Measurements from ENCODE around the gene DMRTC2. TPM values are rescaled to one million over a fixed set of nuclear protein-coding genes. Genes with fewer than 3 reads are reported as not detected.

The DMRTC2 gene
- total RNA-seq, 1 experiment from 2014 or later, result not detected

DNA sequence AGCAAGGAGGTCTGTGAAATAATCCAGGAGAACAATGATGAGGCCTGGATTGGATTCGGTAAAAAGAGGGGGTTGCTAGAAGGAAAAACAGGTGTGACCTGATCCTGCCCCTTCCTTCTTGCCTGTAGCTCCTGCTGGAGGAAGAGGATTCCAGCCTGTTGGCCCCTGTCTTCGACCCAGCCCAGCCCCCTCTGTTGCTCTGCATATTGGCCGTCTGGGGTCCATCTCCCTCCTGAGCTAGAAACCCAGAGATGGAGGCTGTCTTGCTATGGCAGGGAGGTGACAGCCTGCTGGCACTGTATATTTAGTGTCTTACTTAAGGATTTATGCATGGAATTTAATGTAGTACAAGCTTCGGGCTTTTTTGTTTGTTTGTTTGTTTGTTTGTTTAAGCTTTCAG lies 6.6 kb downstream of the DMRTC2 start:
- Histone ChIP-seq H3K4me2 (ENCODE audit: low read length) (no peak overlapping the region), H3K27me3 (ENCODE audit: low read length) (peaks cover 33% of the 10 kb centered on the region), H4K20me1 (ENCODE audit: low read length) (no peaks in the 10 kb centered on the region), H3K4me3 (ENCODE audit: low read length) (no peak overlapping the region), H3K36me3 (ENCODE audit: low read depth, low read length) (no peaks in the 10 kb centered on the region), H3F3A (ENCODE audit: low read length, unreplicated experiment) (no peaks in the 10 kb centered on the region), H2AFZ (ENCODE audit: low read length) (no peak overlapping the region), H3K27ac (ENCODE audit: low read length) (no peak overlapping the region), H3K4me1 (ENCODE audit: insufficient read depth, low read length) (no peaks in the 10 kb centered on the region), H3K9me2 (replicated peaks; ENCODE audit: low read length) (no peaks in the 10 kb centered on the region), H3K9ac (ENCODE audit: low read length) (no peak overlapping the region), H3K79me2 (ENCODE audit: low read length) (no peaks in the 10 kb centered on the region), H3K9me3 (ENCODE audit: low read length) (no peaks in the 10 kb centered on the region)
- ChIA-PET POLR2A (ENCODE audit: unreplicated experiment) (no interaction called here), CTCF (no interaction called here)
- ATAC-seq, result no peak
- no peak for TF ChIP-seq EZH2 (IDR thresholded peaks at IDR 0.05; ENCODE audit: low read length, unreplicated experiment)
- TF ChIP-seq CTCF (conservative IDR thresholded peaks at IDR 0.05; ENCODE audit: low read depth, low read length), result no peak
- no peak for TF ChIP-seq EZH2phosphoT487 (IDR thresholded peaks at IDR 0.05; ENCODE audit: borderline replicate concordance, low read length)
- intact Hi-C loops (cut with micrococcal nuclease), result no loop called here
- BruUV-seq (replicated peaks), result no TSS peak
- no peak for DNase-seq

- no peaks in the 10 kb centered on the region for H3K79me2 ChIP-seq (ENCODE audit: low read length)
- POLR2A ChIA-PET (ENCODE audit: unreplicated experiment), result no interaction called here
- H3K9ac ChIP-seq (ENCODE audit: low read length), result no peak overlapping the region
- no peaks in the 10 kb centered on the region for H3F3A ChIP-seq (ENCODE audit: low read length, unreplicated experiment)
- H3K36me3 ChIP-seq (ENCODE audit: low read depth, low read length), result no peaks in the 10 kb centered on the region
- H3K4me2 ChIP-seq (ENCODE audit: low read length), result no peak overlapping the region
- H3K27ac ChIP-seq (ENCODE audit: low read length), result no peak overlapping the region
- H3K9me2 ChIP-seq (replicated peaks; ENCODE audit: low read length), result no peaks in the 10 kb centered on the region
- no peak overlapping the region for H2AFZ ChIP-seq (ENCODE audit: low read length)
- H3K27me3 ChIP-seq (ENCODE audit: low read length), result peaks cover 33% of the 10 kb centered on the region
- ATAC-seq, result no peak
- CTCF ChIA-PET, result no interaction called here
- intact Hi-C loops (cut with micrococcal nuclease), result no loop called here
- no peak overlapping the region for H3K4me3 ChIP-seq (ENCODE audit: low read length)
- H3K4me1 ChIP-seq (ENCODE audit: insufficient read depth, low read length), result no peaks in the 10 kb centered on the region
- H3K9me3 ChIP-seq (ENCODE audit: low read length), result no peaks in the 10 kb centered on the region
- no peaks in the 10 kb centered on the region for H4K20me1 ChIP-seq (ENCODE audit: low read length)
- TF ChIP-seq EZH2phosphoT487 (IDR thresholded peaks at IDR 0.05; ENCODE audit: borderline replicate concordance, low read length) (no peak), EZH2 (IDR thresholded peaks at IDR 0.05; ENCODE audit: low read length, unreplicated experiment) (no peak), CTCF (conservative IDR thresholded peaks at IDR 0.05; ENCODE audit: low read depth, low read length) (no peak)
- BruUV-seq (replicated peaks), result no TSS peak
- DNase-seq, result no peak
Observed at GRCh38 chr19:41853344-41853743, 8.5 kb downstream of the DMRTC2 start.

- H4K20me1 ChIP-seq (ENCODE audit: low read length), result no peaks in the 10 kb centered on the region
- no peaks in the 10 kb centered on the region for H3K79me2 ChIP-seq (ENCODE audit: low read length)
- ChIA-PET POLR2A (ENCODE audit: unreplicated experiment) (no interaction called here), CTCF (no interaction called here)
- ATAC-seq, result no peak
- H3K9ac ChIP-seq (ENCODE audit: low read length), result no peak overlapping the region
- no peak overlapping the region for H3K4me3 ChIP-seq (ENCODE audit: low read length)
- H3K9me2 ChIP-seq (replicated peaks; ENCODE audit: low read length), result no peaks in the 10 kb centered on the region
- TF ChIP-seq EZH2 (IDR thresholded peaks at IDR 0.05; ENCODE audit: low read length, unreplicated experiment) (no peak), EZH2phosphoT487 (IDR thresholded peaks at IDR 0.05; ENCODE audit: borderline replicate concordance, low read length) (no peak), CTCF (conservative IDR thresholded peaks at IDR 0.05; ENCODE audit: low read depth, low read length) (no peak)
- H2AFZ ChIP-seq (ENCODE audit: low read length), result no peak overlapping the region
- no peaks in the 10 kb centered on the region for H3K36me3 ChIP-seq (ENCODE audit: low read depth, low read length)
- no peaks in the 10 kb centered on the region for H3F3A ChIP-seq (ENCODE audit: low read length, unreplicated experiment)
- BruUV-seq (replicated peaks), result no TSS peak
- no peak overlapping the region for H3K27ac ChIP-seq (ENCODE audit: low read length)
- H3K9me3 ChIP-seq (ENCODE audit: low read length), result no peaks in the 10 kb centered on the region
- intact Hi-C loops (cut with micrococcal nuclease), result no loop called here
- peaks cover 33% of the 10 kb centered on the region for H3K27me3 ChIP-seq (ENCODE audit: low read length)
- DNase-seq, result no peak
- no peak overlapping the region for H3K4me2 ChIP-seq (ENCODE audit: low read length)
- peaks cover under 1% of the 10 kb centered on the region; the same call in 1 of the 2 replicates for H3K4me1 ChIP-seq (ENCODE audit: insufficient read depth, low read length)
Observed at GRCh38 chr19:41853768-41854167, 8.9 kb downstream of the DMRTC2 start.
